BLaER1 (cell line): ENCODE data around the gene TP53INP2.
A peak's percentile ranks its signal among the peaks of the same experiment; 100 is the strongest.
"Not testable (repeated sequence)": the region's sequence is repeated elsewhere in the genome, so short reads cannot be mapped to it uniquely, and the experiment has no call there.

ENCODE experiments used
- H3K27ac ChIP-seq: shearing (Covaris generic); formaldehyde crosslinking; 2 replicates; pipeline ENCODE4 v1.8.1; 2022
- H3K27me3 ChIP-seq: shearing (Covaris generic); formaldehyde crosslinking; 2 replicates; pipeline ENCODE4 v1.8.1; 2022
- H3K36me3 ChIP-seq: shearing (Covaris generic); formaldehyde crosslinking; 2 replicates; pipeline ENCODE4 v1.8.1; 2022
- H3K4me1 ChIP-seq: shearing (Covaris generic); formaldehyde crosslinking; 2 replicates; pipeline ENCODE4 v1.8.1; 2022
- H3K4me2 ChIP-seq: shearing (Covaris generic); formaldehyde crosslinking; 2 replicates; pipeline ENCODE4 v1.8.1; 2022
- H3K4me3 ChIP-seq: shearing (Covaris generic); formaldehyde crosslinking; 2 replicates; pipeline ENCODE4 v1.8.1; 2022
- H3K9ac ChIP-seq: shearing (Covaris generic); formaldehyde crosslinking; 2 replicates; pipeline ENCODE4 v1.8.1; 2022
- H3K9me3 ChIP-seq: shearing (Covaris generic); formaldehyde crosslinking; 2 replicates; pipeline ENCODE4 v1.8.1; 2022
- H4K20me1 ChIP-seq: shearing (Covaris generic); formaldehyde crosslinking; 2 replicates; pipeline ENCODE4 v1.8.1; 2022
- Cebpa-rat ChIP-seq: shearing (Covaris generic); IDR thresholded peaks from 2 replicates; pipeline ENCODE4 v1.8.1; 2022

The TP53INP2 gene

DNA sequence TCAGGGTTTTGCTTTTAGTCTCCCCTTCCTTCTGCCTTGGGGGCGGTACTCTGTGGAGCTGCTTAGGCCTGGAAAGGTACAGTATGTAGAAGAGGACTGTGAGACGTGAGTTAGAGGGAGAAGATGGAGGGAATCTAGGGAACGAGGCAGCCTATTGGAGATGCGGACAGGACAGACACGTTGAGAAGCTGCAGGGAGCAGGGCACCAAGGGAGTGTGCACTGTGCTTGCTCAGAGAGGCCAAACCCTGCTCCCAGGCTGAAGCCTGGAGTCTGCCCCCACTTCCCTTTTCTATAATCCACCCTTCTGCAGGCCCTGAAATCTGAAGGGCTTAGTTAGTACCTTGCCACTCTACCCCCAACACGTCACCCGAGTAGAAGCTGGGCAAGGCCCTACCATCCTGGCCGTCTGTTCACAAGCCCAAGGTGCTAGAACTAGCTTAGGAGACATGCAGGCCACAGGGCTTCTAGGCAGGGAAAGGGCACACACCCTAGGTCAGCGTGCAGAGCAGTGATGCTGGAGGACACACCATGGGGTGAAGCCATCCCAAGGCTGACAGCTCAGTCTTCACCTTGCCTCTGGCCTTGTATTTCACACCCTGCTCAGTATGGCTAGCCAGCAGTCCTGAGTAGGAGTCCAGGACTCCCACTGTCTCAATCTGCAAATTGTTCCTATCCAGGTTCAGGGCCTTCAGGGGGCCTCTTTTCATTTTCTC is 6.9 kb downstream of the TP53INP2 start:
- Histone ChIP-seq H3K9ac (no peak overlapping the region), H4K20me1 (peaks cover 37% of the 10 kb centered on the region), H3K9me3 (no peaks in the 10 kb centered on the region), H3K4me3 (peak overlapping the region; percentile 77; the same call in 1 of the 2 replicates), H3K4me2 (peak overlapping the region; percentile 97), H3K27ac (no peak overlapping the region), H3K36me3 (peaks cover 48% of the 10 kb centered on the region), H3K4me1 (peaks cover 38% of the 10 kb centered on the region), H3K27me3 (peaks cover 10% of the 10 kb centered on the region)
- TF ChIP-seq Cebpa-rat = no peak

- H3K9me3 ChIP-seq = no peaks in the 10 kb centered on the region
- peaks cover 10% of the 10 kb centered on the region for H3K27me3 ChIP-seq
- peak overlapping the region; percentile 97 for H3K4me2 ChIP-seq
- H3K4me3 ChIP-seq = no peak overlapping the region
- TF ChIP-seq Cebpa-rat = no peak
- peaks cover 29% of the 10 kb centered on the region for H3K4me1 ChIP-seq
- H3K36me3 ChIP-seq = peaks cover 54% of the 10 kb centered on the region
- H3K9ac ChIP-seq = no peak overlapping the region
- no peak overlapping the region for H3K27ac ChIP-seq
- H4K20me1 ChIP-seq = peaks cover 37% of the 10 kb centered on the region
Measured at GRCh38 chr20:34711813-34712430, 7.8 kb downstream of the TP53INP2 start.

DNA sequence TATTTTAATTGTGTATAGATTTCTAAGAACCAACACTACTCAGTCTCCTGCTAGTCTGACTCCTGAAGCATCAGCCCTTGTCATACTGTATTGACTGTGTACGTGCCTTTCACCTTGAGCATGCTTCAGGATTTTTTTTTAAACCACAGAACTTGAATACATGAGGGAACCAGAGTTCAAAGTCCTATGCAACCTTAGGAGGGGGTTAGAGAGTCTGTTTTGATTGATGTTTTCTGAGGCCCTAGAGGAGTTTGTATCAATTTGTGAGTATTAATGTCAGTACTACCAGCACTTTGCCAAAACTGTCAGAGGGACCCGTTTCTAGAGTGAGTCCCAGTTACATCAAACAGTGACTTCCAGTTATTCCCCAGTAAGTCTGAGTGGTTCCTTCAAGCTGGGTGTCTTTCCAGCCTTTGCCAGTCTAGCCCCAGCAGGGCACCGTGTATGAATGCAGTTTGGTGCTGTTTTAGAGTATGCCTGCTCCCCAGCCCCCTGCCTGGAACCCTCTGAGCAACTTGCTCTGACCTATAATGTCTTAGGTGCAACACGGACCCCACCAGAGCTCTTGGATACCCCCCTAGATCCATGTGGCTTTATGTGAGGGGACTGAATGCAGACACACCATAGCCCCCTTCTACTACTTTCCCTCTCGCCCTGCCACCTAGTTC is 8.5 kb downstream of the TP53INP2 start:
- Histone ChIP-seq H4K20me1 (peaks cover 37% of the 10 kb centered on the region), H3K27me3 (peaks cover 10% of the 10 kb centered on the region), H3K36me3 (peaks cover 54% of the 10 kb centered on the region), H3K4me1 (peaks cover 27% of the 10 kb centered on the region), H3K9ac (no peak overlapping the region), H3K9me3 (no peaks in the 10 kb centered on the region), H3K4me2 (no peak overlapping the region), H3K4me3 (no peak overlapping the region), H3K27ac (no peak overlapping the region)
- no peak for TF ChIP-seq Cebpa-rat

DNA sequence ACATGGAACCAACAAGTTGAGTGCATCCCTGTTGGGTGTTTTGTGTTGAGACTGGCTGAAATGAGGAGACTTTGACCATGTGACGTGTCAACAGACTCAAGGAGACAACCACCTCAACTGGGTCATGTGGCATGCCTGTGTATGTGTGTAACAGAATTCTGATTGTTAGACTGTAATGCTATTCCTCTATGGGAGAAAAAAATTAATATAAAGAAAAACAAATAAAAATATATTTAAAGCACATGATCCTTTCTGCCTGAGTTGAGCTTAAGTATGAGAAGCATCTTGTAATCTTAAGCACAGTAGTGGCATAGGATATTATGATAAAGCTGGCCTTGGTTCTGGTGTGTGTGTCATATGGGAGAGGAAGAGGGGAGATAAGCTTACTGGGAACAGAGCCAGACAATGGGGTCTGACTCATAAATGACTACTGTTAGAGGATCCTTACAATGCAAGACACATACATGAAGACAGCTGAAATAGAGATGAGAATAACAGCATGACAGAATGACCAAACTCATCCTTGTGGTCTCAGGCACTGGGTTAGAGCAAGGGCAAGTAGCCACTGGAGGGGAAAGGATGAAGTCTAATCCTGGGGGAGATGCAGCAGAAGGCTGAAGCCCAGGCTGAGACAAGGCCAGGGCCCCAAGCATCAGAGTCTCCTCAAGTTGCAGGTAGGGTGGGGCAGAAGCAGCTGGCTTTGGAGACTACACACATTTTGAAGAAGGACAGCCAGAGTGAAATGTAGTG is 9.2 kb downstream of the TP53INP2 start:
- H3K36me3 ChIP-seq = peaks cover 54% of the 10 kb centered on the region
- H3K9ac ChIP-seq = no peak overlapping the region
- TF ChIP-seq Cebpa-rat = no peak
- H4K20me1 ChIP-seq = peaks cover 37% of the 10 kb centered on the region
- H3K4me3 ChIP-seq = no peak overlapping the region
- H3K9me3 ChIP-seq = no peaks in the 10 kb centered on the region
- H3K27me3 ChIP-seq = peaks cover 10% of the 10 kb centered on the region
- H3K27ac ChIP-seq = no peak overlapping the region
- H3K4me2 ChIP-seq = no peak overlapping the region
- H3K4me1 ChIP-seq = peaks cover 20% of the 10 kb centered on the region

GRCh38 chr20:34713944-34714515 is 9.9 kb downstream of the TP53INP2 start:
- not testable (repeated sequence) for H3K4me3 ChIP-seq, H3K9ac ChIP-seq, H3K4me2 ChIP-seq, H3K27ac ChIP-seq, H3K9me3 ChIP-seq
- Histone ChIP-seq H3K27me3 (peaks cover 10% of the 10 kb centered on the region), H3K36me3 (peaks cover 59% of the 10 kb centered on the region), H3K4me1 (peaks cover 18% of the 10 kb centered on the region), H4K20me1 (peaks cover 37% of the 10 kb centered on the region)

DNA sequence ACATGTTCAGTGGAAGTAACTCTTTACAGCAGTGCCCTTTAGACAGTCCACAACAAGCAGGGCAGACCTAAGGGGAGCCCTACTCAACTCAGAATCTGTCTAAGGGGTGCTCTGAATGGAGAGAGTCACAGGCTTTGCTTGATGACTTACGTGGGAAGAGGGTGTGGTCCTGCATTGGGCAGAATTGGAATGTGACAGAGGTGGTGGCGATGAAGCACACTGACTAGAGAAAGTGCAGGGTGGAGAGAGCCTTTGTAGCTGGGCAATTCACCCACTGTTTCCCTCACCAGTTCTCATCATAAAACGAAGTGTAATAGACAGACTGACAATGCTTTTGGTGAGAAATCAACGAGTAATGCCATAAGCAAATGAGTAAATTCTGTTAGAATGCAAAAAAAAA is 11.2 kb downstream of the TP53INP2 start:
- peaks cover 6% of the 10 kb centered on the region for H3K27me3 ChIP-seq

GRCh38 chr20:34716921-34717229 is 12.7 kb downstream of the TP53INP2 start:
- no peaks in the 10 kb centered on the region for H3K9me3 ChIP-seq
- H3K27me3 ChIP-seq = no peaks in the 10 kb centered on the region
- no peak overlapping the region for H3K4me3 ChIP-seq
- H3K27ac ChIP-seq = no peak overlapping the region
- no peak overlapping the region for H3K9ac ChIP-seq
- no peak for TF ChIP-seq Cebpa-rat
- H3K36me3 ChIP-seq = peaks cover 69% of the 10 kb centered on the region
- H3K4me2 ChIP-seq = no peak overlapping the region
- peaks cover under 1% of the 10 kb centered on the region; the same call in 1 of the 2 replicates for H3K4me1 ChIP-seq
- H4K20me1 ChIP-seq = peaks cover 17% of the 10 kb centered on the region; the same call in 1 of the 2 replicates

More for the DNA sequence above, 11.2 kb downstream of the TP53INP2 start:
- H3K4me2 ChIP-seq = no peak overlapping the region
- no peak overlapping the region for H3K4me3 ChIP-seq
- H3K27ac ChIP-seq = no peak overlapping the region
- TF ChIP-seq Cebpa-rat = no peak
- H4K20me1 ChIP-seq = peaks cover 32% of the 10 kb centered on the region
- no peak overlapping the region for H3K9ac ChIP-seq
- H3K36me3 ChIP-seq = peaks cover 67% of the 10 kb centered on the region
- H3K4me1 ChIP-seq = peaks cover 14% of the 10 kb centered on the region
- H3K9me3 ChIP-seq = no peaks in the 10 kb centered on the region

DNA sequence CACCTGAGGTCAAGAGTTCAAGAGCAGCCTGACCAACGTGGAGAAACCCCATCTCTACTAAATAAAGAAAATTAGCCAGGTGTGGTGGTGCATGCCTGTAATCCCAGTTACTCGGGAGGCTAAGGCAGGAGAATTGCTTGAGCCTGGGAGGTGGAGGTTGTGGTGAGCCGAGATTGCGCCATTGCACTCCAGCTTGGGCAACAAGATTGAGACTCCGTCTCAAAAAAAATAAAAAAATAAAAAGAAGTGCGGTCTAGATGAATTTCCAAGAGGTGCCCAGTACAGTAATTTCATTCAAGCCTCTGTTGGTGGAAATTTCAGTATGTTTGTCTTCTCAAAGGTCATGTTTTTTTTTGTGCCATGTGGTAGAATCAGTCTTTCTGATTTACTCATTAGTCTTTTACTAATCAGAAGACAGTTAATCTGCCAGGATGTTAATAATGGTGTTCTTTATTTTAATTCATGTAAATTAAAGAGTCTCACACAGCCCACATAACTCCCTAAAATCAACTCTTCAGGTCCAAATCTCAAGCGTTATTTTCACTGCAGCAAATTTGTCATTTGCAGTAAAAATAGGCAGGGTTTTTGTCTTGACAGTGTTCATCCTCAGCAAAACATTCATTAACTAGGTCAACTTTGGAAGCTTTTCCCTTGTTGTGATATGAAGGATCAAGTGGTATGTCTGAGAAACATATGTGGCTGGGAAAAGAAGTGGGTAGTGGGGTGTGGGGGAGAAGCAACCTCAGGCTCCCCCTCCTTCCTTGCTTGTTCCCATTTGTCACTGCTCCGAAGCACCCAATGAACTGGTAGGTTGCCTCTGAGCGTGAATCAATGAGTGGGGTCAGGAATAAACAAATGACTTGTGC is 13.3 kb downstream of the TP53INP2 start:
- Histone ChIP-seq H3K4me2 (no peak overlapping the region), H3K36me3 (peaks cover 64% of the 10 kb centered on the region), H4K20me1 (peaks cover 13% of the 10 kb centered on the region; the same call in 1 of the 2 replicates), H3K9ac (no peak overlapping the region), H3K4me3 (no peak overlapping the region), H3K27me3 (no peaks in the 10 kb centered on the region), H3K27ac (no peak overlapping the region), H3K4me1 (no peaks in the 10 kb centered on the region), H3K9me3 (no peaks in the 10 kb centered on the region)
- TF ChIP-seq Cebpa-rat = no peak

DNA sequence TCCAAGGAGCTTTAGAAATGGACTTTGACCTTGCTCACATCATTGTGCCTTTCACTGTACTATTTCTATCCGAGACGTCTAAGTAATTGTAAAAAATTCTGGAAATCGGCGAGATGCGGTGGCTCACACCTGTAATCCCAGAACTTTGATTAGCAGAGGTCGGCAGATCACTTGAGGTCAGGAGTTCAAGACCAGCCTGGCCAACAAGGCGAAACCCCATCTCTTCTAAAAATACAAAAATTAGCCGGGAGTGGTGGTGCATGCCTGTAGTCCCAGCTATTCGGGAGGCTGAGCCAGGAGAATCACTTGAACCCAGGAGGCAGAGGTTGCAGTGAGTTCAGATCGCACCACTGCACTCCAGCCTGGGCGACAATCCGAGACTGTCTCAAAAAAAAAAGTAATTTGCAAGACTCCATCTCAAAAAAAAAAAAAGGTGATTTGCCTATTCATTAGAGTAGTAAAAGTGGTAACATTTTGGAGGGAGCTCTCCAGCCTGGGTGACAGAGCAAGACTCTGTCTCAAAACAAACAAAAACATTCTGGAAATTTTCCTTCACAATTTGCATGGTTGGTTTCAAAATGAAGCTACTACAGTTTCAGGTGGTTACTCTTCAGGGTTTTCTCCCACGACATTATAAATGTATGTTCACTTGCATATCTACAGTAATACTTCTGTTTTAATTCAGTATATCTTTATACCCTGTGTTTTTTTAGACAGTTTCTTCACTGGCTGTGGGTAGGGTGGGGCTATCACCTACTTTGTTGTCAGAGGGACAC is 15.3 kb downstream of the TP53INP2 start:
- peaks cover 65% of the 10 kb centered on the region for H3K36me3 ChIP-seq
- H3K4me3 ChIP-seq, H3K27ac ChIP-seq, H3K27me3 ChIP-seq, H3K4me2 ChIP-seq, H3K9ac ChIP-seq, H3K9me3 ChIP-seq, H3K4me1 ChIP-seq, H4K20me1 ChIP-seq: not testable (repeated sequence)
